Mesothelial cell of epicardium (in vitro differentiated cells): Measurements from ENCODE around the gene ERCC6L. TPM values are rescaled to one million over a fixed set of nuclear protein-coding genes. Genes with fewer than 3 reads are reported as not detected.

Experiments used
- DNase-seq, 2 experiments: peaks; one replicate each; pipeline ENCODE4 v3.0.0; 2021; ENCODE audit warnings: low spot score in 2 of 2; ENCODE audit not compliant: unreplicated experiment in 2 of 2
- H3K27ac Mint-ChIP-seq: 2 replicates; pipeline ENCODE4 v1.8.0; 2021; ENCODE audit warnings: mixed read lengths
- H3K27me3 Mint-ChIP-seq: 2 replicates; pipeline ENCODE4 v1.8.0; 2021; ENCODE audit warnings: low read depth, mixed read lengths
- H3K36me3 Mint-ChIP-seq: 2 replicates; pipeline ENCODE4 v1.8.0; 2021; ENCODE audit warnings: mixed read lengths
- H3K4me1 Mint-ChIP-seq: 2 replicates; pipeline ENCODE4 v1.8.0; 2021; ENCODE audit warnings: mixed read lengths
- H3K4me3 Mint-ChIP-seq: 2 replicates; pipeline ENCODE4 v1.8.0; 2021; ENCODE audit warnings: mild to moderate bottlenecking, moderate library complexity, mixed read lengths
- H3K9me3 Mint-ChIP-seq: 2 replicates; pipeline ENCODE4 v1.8.0; 2021; ENCODE audit warnings: mixed read lengths
- CTCF ChIP-seq: fragments of 200-600 bp; sonication (generic); IDR thresholded peaks from one replicate; pipeline ENCODE4 v1.5.0; 2021; ENCODE audit warnings: antibody characterized with exemption; ENCODE audit not compliant: unreplicated experiment
- total RNA-seq: library from RNA; stranded (reverse); gene quantifications from 3 replicates; pipeline ENCODE4 v1.2.1, GENCODE V29; 2021

ERCC6L gene
- total RNA-seq, 1 donor from 2014 or later = 3.0 TPM

GRCh38 chrX:72247206-72247942 is 8.5 kb upstream of the ERCC6L start:
- H3K9me3 Mint-ChIP-seq = peaks cover 21% of the 10 kb centered on the region
- TF ChIP-seq CTCF = no peak
- no peaks in the 10 kb centered on the region for H3K27me3 Mint-ChIP-seq
- no peak for DNase-seq
- no peaks in the 10 kb centered on the region for H3K36me3 Mint-ChIP-seq
- no peak overlapping the region for H3K27ac Mint-ChIP-seq
- H3K4me3 Mint-ChIP-seq = no peak overlapping the region
- H3K4me1 Mint-ChIP-seq = no peaks in the 10 kb centered on the region

GRCh38 chrX:72245461-72246089 is 6.7 kb upstream of the ERCC6L start:
- H3K27ac Mint-ChIP-seq = no peak overlapping the region
- no peaks in the 10 kb centered on the region for H3K36me3 Mint-ChIP-seq
- no peak overlapping the region for H3K4me3 Mint-ChIP-seq
- TF ChIP-seq CTCF = peak; percentile 62
- H3K27me3 Mint-ChIP-seq = no peaks in the 10 kb centered on the region
- H3K9me3 Mint-ChIP-seq = peaks cover 24% of the 10 kb centered on the region
- peak in 1 of 2 experiments; percentile 45 for DNase-seq
- no peaks in the 10 kb centered on the region for H3K4me1 Mint-ChIP-seq

GRCh38 chrX:72243472-72243871 is 4.6 kb upstream of the ERCC6L start:
- no peaks in the 10 kb centered on the region for H3K36me3 Mint-ChIP-seq
- peaks cover under 1% of the 10 kb centered on the region for H3K4me1 Mint-ChIP-seq
- H3K4me3 Mint-ChIP-seq = no peak overlapping the region
- no peak for TF ChIP-seq CTCF
- no peak overlapping the region for H3K27ac Mint-ChIP-seq
- no peaks in the 10 kb centered on the region for H3K27me3 Mint-ChIP-seq
- no peak for DNase-seq
- peaks cover 20% of the 10 kb centered on the region for H3K9me3 Mint-ChIP-seq

GRCh38 chrX:72240976-72241375 is 2.1 kb upstream of the ERCC6L start:
- H3K27ac Mint-ChIP-seq = no peak overlapping the region
- H3K36me3 Mint-ChIP-seq = peaks cover 3% of the 10 kb centered on the region
- TF ChIP-seq CTCF = no peak
- peaks cover 7% of the 10 kb centered on the region for H3K4me1 Mint-ChIP-seq
- H3K9me3 Mint-ChIP-seq = peaks cover 15% of the 10 kb centered on the region
- DNase-seq = no peak
- no peak overlapping the region for H3K4me3 Mint-ChIP-seq
- no peaks in the 10 kb centered on the region for H3K27me3 Mint-ChIP-seq

- no peak for DNase-seq
- peaks cover 7% of the 10 kb centered on the region for H3K4me1 Mint-ChIP-seq
- peaks cover 23% of the 10 kb centered on the region for H3K9me3 Mint-ChIP-seq
- peak overlapping the region; percentile 53 for H3K27ac Mint-ChIP-seq
- peak overlapping the region; percentile 74 for H3K4me3 Mint-ChIP-seq
- H3K36me3 Mint-ChIP-seq = peaks cover 12% of the 10 kb centered on the region
- no peak for TF ChIP-seq CTCF
- no peaks in the 10 kb centered on the region for H3K27me3 Mint-ChIP-seq
These were observed 644 bp downstream of the ERCC6L start for GRCh38 chrX:72238183-72238582.
